ENCODE measurements around the gene ZBTB5. TPM values are rescaled to one million over a fixed set of nuclear protein-coding genes. Genes with fewer than 3 reads are reported as not detected.
"Not testable (repeated sequence)": the region's sequence is repeated elsewhere in the genome, so short reads cannot be mapped to it uniquely, and the experiment has no call there.

ZBTB5 gene
- total RNA-seq, 1 experiment from 2014 or later, result 5.8 TPM

DNA sequence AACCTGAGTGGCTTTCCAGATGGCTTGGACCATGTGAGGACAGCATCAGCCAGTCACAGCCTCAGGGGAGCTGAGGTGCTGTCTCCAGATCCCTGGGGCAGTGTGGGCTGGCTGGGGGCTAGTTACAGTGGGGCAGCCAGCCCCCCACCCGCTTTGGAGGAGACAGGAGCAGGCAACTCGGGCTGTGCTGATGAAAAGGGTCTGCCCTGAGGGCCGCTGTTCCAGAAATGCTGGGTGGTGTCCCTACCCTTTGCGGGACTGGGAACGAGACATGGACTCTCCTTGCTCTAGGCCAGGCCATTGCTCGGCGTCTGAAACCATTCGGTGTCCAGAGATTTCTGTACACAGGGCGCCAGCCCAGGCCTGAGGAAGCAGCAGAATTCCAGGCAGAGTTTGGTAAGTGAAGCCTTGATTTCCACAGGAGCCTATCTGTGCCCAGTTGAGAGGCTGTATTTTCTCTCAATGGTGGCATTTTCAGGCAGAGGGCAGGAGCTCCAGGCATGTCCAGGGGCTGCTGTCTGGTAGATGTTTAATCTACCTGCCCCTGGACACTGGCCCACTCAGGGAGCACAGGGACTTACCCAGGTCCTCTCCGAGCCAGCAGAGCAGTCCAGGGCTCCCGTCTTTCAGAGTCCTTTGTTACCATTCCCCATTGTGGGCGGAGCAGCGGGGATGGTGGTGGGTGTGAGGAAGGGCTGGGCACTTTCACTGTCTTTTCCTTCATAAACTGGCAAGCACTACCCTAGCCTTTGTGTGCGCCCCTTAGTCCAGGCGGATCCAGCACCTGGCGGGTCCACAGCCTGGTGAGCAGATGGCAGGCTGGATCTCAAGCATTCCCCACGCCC, 35.6 kb downstream of the ZBTB5 start:
- peaks cover 9% of the 10 kb centered on the region for H3K79me2 ChIP-seq (ENCODE audit: low read length)
- no peak overlapping the region for H2AFZ ChIP-seq (ENCODE audit: low read length)
- H3K9me3 ChIP-seq (ENCODE audit: low read length), result no peaks in the 10 kb centered on the region
- H3K9me2 ChIP-seq (replicated peaks; ENCODE audit: low read length), result no peaks in the 10 kb centered on the region
- CTCF ChIA-PET, result no interaction called here
- no peak overlapping the region for H3K4me3 ChIP-seq (ENCODE audit: low read length)
- no TSS peak for BruUV-seq (replicated peaks)
- H3K27ac ChIP-seq (ENCODE audit: low read length), result no peak overlapping the region
- no peaks in the 10 kb centered on the region; the same call in 1 of the 2 replicates for H3K36me3 ChIP-seq (ENCODE audit: low read depth, low read length)
- no peak overlapping the region for H3K4me2 ChIP-seq (ENCODE audit: low read length)
- TF ChIP-seq EZH2 (IDR thresholded peaks at IDR 0.05; ENCODE audit: low read length, unreplicated experiment) (no peak), EZH2phosphoT487 (IDR thresholded peaks at IDR 0.05; ENCODE audit: borderline replicate concordance, low read length) (no peak), CTCF (conservative IDR thresholded peaks at IDR 0.05; ENCODE audit: low read depth, low read length) (no peak)
- H3K4me1 ChIP-seq (ENCODE audit: insufficient read depth, low read length), result no peaks in the 10 kb centered on the region
- H3F3A ChIP-seq (ENCODE audit: low read length, unreplicated experiment), result no peaks in the 10 kb centered on the region
- intact Hi-C loops (cut with micrococcal nuclease), result no loop called here
- H3K27me3 ChIP-seq (ENCODE audit: low read length), result no peaks in the 10 kb centered on the region
- POLR2A ChIA-PET (ENCODE audit: unreplicated experiment), result no interaction called here
- H3K9ac ChIP-seq (ENCODE audit: low read length), result no peak overlapping the region
- no peaks in the 10 kb centered on the region for H4K20me1 ChIP-seq (ENCODE audit: low read length)
- DNase-seq (no peak), ATAC-seq (no peak)

DNA sequence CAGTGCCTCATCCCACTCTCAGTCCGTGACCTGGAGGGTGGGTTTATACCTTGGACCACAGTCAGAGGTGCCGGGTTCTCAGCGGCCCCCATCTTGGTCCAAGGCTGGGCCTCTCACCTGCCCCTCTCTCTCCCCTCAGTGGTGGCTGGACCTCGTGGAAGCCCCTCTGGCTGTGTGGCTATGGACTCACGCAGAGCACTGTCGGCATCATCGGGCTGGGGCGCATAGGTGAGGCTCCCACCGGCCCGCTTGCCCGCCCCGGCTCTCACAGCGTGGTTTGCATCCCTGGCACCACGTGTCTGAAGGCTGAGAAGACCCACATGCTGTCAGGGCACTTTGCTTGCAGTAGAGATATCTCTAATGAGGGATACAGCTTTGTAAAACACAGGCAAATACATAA, 36.9 kb downstream of the ZBTB5 start:
- no peak overlapping the region for H3K27ac ChIP-seq (ENCODE audit: low read length)
- no peaks in the 10 kb centered on the region for H3K9me3 ChIP-seq (ENCODE audit: low read length)
- no peak overlapping the region for H3K4me2 ChIP-seq (ENCODE audit: low read length)
- H3K4me3 ChIP-seq (ENCODE audit: low read length), result no peak overlapping the region
- intact Hi-C loops (cut with micrococcal nuclease), result no loop called here
- no peak for DNase-seq
- H3K4me1 ChIP-seq (ENCODE audit: insufficient read depth, low read length), result peaks cover 10% of the 10 kb centered on the region
- ChIA-PET POLR2A (ENCODE audit: unreplicated experiment) (no interaction called here), CTCF (no interaction called here)
- no peaks in the 10 kb centered on the region for H3K27me3 ChIP-seq (ENCODE audit: low read length)
- no peak overlapping the region for H3K9ac ChIP-seq (ENCODE audit: low read length)
- no peak overlapping the region for H2AFZ ChIP-seq (ENCODE audit: low read length)
- TF ChIP-seq EZH2phosphoT487 (IDR thresholded peaks at IDR 0.05; ENCODE audit: borderline replicate concordance, low read length) (no peak), CTCF (conservative IDR thresholded peaks at IDR 0.05; ENCODE audit: low read depth, low read length) (no peak), EZH2 (IDR thresholded peaks at IDR 0.05; ENCODE audit: low read length, unreplicated experiment) (no peak)
- peaks cover 22% of the 10 kb centered on the region for H3K79me2 ChIP-seq (ENCODE audit: low read length)
- no peaks in the 10 kb centered on the region for H4K20me1 ChIP-seq (ENCODE audit: low read length)
- H3F3A ChIP-seq (ENCODE audit: low read length, unreplicated experiment), result no peaks in the 10 kb centered on the region
- H3K36me3 ChIP-seq (ENCODE audit: low read depth, low read length), result no peaks in the 10 kb centered on the region; the same call in 1 of the 2 replicates
- no peaks in the 10 kb centered on the region for H3K9me2 ChIP-seq (replicated peaks; ENCODE audit: low read length)
- no TSS peak for BruUV-seq (replicated peaks)
- no peak for ATAC-seq

DNA sequence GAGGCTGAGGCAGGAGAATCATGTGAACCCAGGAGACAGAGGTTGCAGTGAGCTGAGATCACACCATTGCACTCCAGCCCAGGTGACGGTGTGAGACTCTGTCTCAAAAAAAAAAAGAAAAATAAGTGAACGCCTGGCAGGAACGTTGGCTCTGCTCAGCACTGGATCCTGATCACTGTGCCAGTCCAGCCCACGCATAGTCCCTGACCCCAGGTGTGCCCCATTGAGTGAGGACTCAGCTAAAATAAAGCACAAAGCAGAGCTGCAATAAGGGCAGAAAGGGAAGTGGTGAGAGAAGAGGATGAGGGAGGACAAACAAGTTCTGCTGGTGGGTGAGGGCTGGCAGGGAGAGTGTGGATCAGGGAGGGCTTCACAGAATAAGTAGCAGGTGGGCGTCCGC, 38.4 kb downstream of the ZBTB5 start:
- Histone ChIP-seq H3F3A (ENCODE audit: low read length, unreplicated experiment) (no peaks in the 10 kb centered on the region), H3K36me3 (ENCODE audit: low read depth, low read length) (no peaks in the 10 kb centered on the region; the same call in 1 of the 2 replicates), H3K9me2 (replicated peaks; ENCODE audit: low read length) (no peaks in the 10 kb centered on the region), H3K4me2 (ENCODE audit: low read length) (no peak overlapping the region), H3K79me2 (ENCODE audit: low read length) (peaks cover 30% of the 10 kb centered on the region), H3K9ac (ENCODE audit: low read length) (no peak overlapping the region), H3K9me3 (ENCODE audit: low read length) (no peaks in the 10 kb centered on the region), H3K4me3 (ENCODE audit: low read length) (no peak overlapping the region), H3K4me1 (ENCODE audit: insufficient read depth, low read length) (peaks cover 14% of the 10 kb centered on the region), H3K27me3 (ENCODE audit: low read length) (no peaks in the 10 kb centered on the region), H4K20me1 (ENCODE audit: low read length) (no peaks in the 10 kb centered on the region), H3K27ac (ENCODE audit: low read length) (no peak overlapping the region), H2AFZ (ENCODE audit: low read length) (no peak overlapping the region)
- POLR2A ChIA-PET (ENCODE audit: unreplicated experiment), result no interaction called here
- intact Hi-C loops (cut with micrococcal nuclease), result no loop called here
- DNase-seq (no peak), ATAC-seq (no peak)
- BruUV-seq (replicated peaks), result no TSS peak
- CTCF ChIA-PET, result no interaction called here
- TF ChIP-seq EZH2phosphoT487 (IDR thresholded peaks at IDR 0.05; ENCODE audit: borderline replicate concordance, low read length) (no peak), CTCF (conservative IDR thresholded peaks at IDR 0.05; ENCODE audit: low read depth, low read length) (no peak), EZH2 (IDR thresholded peaks at IDR 0.05; ENCODE audit: low read length, unreplicated experiment) (no peak)

- intact Hi-C loops (cut with micrococcal nuclease), result not testable (repeated sequence)
Observed at GRCh38 chr9:37426431-37426830, 38.8 kb downstream of the ZBTB5 start.

More at GRCh38 chr9:37426431-37426830, 38.8 kb downstream of the ZBTB5 start:
- H3K4me1 ChIP-seq (ENCODE audit: insufficient read depth, low read length), result peaks cover 16% of the 10 kb centered on the region
- POLR2A ChIA-PET (ENCODE audit: unreplicated experiment); DNase-seq; H3F3A ChIP-seq (ENCODE audit: low read length, unreplicated experiment); H3K27ac ChIP-seq (ENCODE audit: low read length); H3K4me2 ChIP-seq (ENCODE audit: low read length); H4K20me1 ChIP-seq (ENCODE audit: low read length); H3K4me3 ChIP-seq (ENCODE audit: low read length); H3K27me3 ChIP-seq (ENCODE audit: low read length); BruUV-seq (replicated peaks); H3K9ac ChIP-seq (ENCODE audit: low read length); H3K36me3 ChIP-seq (ENCODE audit: low read depth, low read length); CTCF ChIA-PET; ATAC-seq; H3K9me2 ChIP-seq (replicated peaks; ENCODE audit: low read length); H3K9me3 ChIP-seq (ENCODE audit: low read length); H2AFZ ChIP-seq (ENCODE audit: low read length): not testable (repeated sequence)
- H3K79me2 ChIP-seq (ENCODE audit: low read length), result peaks cover 30% of the 10 kb centered on the region

Measured in PC-3 (cell line).